PFSK-1 (cell line): ENCODE results near the gene GRIK3.

Source experiments
- SIN3A ChIP-seq: IDR thresholded peaks from 2 replicates; pipeline ENCODE4 v1.6.1; 2012; ENCODE audit warnings: mild to moderate bottlenecking, low read length, moderate library complexity, borderline replicate concordance; ENCODE audit not compliant: insufficient read depth
- TAF1 ChIP-seq: IDR thresholded peaks from 2 replicates; pipeline ENCODE4 v1.6.1; 2012; ENCODE audit warnings: low read length, control low read depth, borderline replicate concordance; ENCODE audit not compliant: insufficient read depth

GRCh38 chr1:36981771-36982622, 52.3 kb downstream of the GRIK3 start:
- TF ChIP-seq SIN3A, result no peak
- no peak for TF ChIP-seq TAF1
